ENCODE data around the gene GID8.

DNA sequence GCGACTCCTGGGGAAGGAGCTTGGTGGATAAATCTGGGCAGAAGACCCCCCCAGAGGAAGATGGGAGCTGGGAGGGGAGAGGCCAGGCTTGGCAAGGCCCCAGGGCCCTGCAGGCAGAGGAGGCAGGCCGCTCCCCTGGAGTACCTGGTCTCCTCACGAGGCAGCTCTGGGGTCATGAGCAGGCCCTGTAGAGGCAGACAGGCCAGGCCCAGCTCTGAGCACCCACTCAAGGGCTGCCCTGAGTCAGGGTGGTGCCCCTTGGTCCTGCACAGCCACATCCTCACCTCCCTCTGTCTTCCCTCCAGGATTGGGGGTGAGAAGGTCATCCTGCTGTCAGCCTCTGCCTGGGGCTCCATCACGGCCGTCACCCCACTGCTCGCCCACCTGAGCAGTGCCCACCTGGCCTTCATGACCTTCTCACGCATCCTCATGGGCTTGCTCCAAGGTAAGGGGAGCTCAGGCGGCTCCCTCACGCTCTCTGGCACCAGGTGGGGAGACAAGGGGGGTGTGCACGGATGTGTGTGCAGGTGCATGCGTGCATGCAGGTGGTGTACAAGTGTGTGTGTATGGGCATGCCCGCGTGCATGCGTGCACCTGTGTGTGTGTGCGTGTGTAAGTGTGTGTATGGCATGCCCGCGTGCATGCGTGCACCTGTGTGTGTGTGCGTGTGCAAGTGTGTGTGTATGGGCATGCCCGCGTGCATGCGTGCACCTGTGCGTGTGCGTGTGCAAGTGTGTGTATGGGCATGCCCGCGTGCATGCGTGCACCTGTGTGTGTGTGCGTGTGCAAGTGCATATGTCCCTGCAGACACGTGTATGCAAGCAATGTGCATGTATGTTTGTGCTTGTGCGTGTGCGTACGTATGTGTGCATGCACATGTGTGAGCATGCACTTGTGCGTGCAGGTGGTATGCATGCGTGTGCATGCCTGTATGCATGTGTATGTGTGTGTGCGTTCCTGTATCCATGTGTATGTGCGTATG lies 19.5 kb downstream of the GID8 start:
- TF ChIP-seq CTCF (IDR thresholded peaks at IDR 0.05) (no peak), EZH2 (IDR thresholded peaks at IDR 0.05; ENCODE audit: borderline replicate concordance, insufficient read depth, low read depth, low read length, poor library complexity, severe bottlenecking) (no peak)
